Activated CD4-positive, alpha-beta T cell treated with anti-CD3 and anti-CD28 coated beads, Interleukin-2, amount 10 ng/mL, durations not matched to agents 7 days and 5 days (primary cell): Measurements from ENCODE around the gene SHISA2. TPM values are rescaled to one million over a fixed set of nuclear protein-coding genes. Genes with fewer than 3 reads are reported as not detected.

Experiments used
- CTCF ChIA-PET: fragments of 350-600 bp; sonication (Branson Sonifier 250); formaldehyde crosslinking; loops from one replicate; lab custom pipeline; 2021; ENCODE audit warnings: antibody characterized with exemption; lab: Charles Lee
- POLR2A ChIA-PET: fragments of 350-600 bp; sonication (Branson Sonifier 250); formaldehyde crosslinking; loops from one replicate; lab custom pipeline; 2021; ENCODE audit warnings: antibody characterized with exemption; lab: Charles Lee
- DNase-seq: peaks from one replicate; pipeline ENCODE4 v3.0.0-alpha.2; 2020
- H3K27ac Mint-ChIP-seq: one replicate; pipeline ENCODE4 v1.8.0; 2021; ENCODE audit warnings: mild to moderate bottlenecking, moderate library complexity, mixed read lengths
- H3K27me3 Mint-ChIP-seq: one replicate; pipeline ENCODE4 v1.8.0; 2021; ENCODE audit warnings: mixed read lengths
- H3K36me3 Mint-ChIP-seq: one replicate; pipeline ENCODE4 v1.8.0; 2021; ENCODE audit warnings: low read depth, mixed read lengths
- H3K4me1 Mint-ChIP-seq: one replicate; pipeline ENCODE4 v1.8.0; 2021; ENCODE audit warnings: mixed read lengths
- H3K4me3 Mint-ChIP-seq: one replicate; pipeline ENCODE4 v1.8.0; 2021; ENCODE audit warnings: mild to moderate bottlenecking, moderate library complexity, mixed read lengths
- H3K9me3 Mint-ChIP-seq: one replicate; pipeline ENCODE4 v1.8.0; 2021; ENCODE audit warnings: mixed read lengths
- total RNA-seq, 2 experiments: library from RNA; stranded (reverse); gene quantifications; one replicate each; pipeline ENCODE4 v1.2.3, GENCODE V29; 2021

Gene SHISA2
- total RNA-seq, 2 experiments from 2014 or later: 0.32 to 0.35 TPM

GRCh38 chr13:26011208-26011573 is 40.6 kb downstream of the SHISA2 start:
- H3K9me3 Mint-ChIP-seq: no peaks in the 10 kb centered on the region
- no peak overlapping the region for H3K4me3 Mint-ChIP-seq
- no peaks in the 10 kb centered on the region for H3K27me3 Mint-ChIP-seq
- H3K27ac Mint-ChIP-seq: no peak overlapping the region
- DNase-seq: no peak
- H3K4me1 Mint-ChIP-seq: peaks cover 10% of the 10 kb centered on the region
- ChIA-PET POLR2A (no interaction called here), CTCF (interaction anchor here (0.8 to 1.3 kb wide), 2 partner anchors 9 to 138 kb away, joined by 3 read pairs; no protein-coding TSS in a partner anchor)
- no peaks in the 10 kb centered on the region for H3K36me3 Mint-ChIP-seq

DNA sequence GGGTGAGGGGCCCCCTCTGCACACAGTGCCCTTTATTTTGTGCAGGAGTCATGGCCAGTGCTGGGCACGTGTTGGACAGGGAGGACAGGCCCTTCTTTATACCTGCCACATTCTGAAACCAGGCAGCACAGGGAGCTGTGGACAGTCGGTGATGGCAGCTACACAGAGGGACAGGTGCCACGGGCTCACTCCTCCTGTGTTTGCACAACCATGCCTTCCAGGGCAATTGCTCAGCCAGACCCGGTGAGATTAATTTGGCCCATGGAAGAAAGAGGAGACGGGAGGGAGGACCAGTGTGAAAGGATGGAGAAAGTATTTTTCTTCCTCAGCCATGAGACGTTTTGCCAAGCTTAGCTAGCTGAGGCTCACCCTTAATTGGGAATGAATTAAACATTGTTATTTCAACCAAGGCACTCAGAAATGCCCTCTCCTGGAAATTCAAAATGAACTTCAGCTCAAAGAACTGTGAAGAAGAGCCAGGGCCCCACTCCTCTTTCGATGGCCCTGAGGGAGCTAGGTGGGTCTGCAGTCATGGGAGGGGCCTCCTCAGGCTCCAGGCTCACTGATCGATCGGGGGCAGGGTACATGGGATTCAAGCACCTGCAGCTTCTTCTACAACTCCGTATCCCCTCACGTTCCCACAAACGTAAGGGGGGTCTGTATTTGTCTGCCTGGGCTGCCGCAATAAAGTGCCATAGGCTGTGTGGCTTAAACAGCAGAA is 41.2 kb downstream of the SHISA2 start:
- Mint-ChIP-seq H3K4me1 (peaks cover 10% of the 10 kb centered on the region), H3K9me3 (no peaks in the 10 kb centered on the region), H3K4me3 (no peak overlapping the region), H3K27me3 (no peaks in the 10 kb centered on the region), H3K36me3 (no peaks in the 10 kb centered on the region), H3K27ac (no peak overlapping the region)
- CTCF ChIA-PET: interaction anchor here (0.8 to 1.3 kb wide), 2 partner anchors 8 to 138 kb away, joined by 3 read pairs; no protein-coding TSS in a partner anchor
- no peak for DNase-seq
- POLR2A ChIA-PET: no interaction called here

DNA sequence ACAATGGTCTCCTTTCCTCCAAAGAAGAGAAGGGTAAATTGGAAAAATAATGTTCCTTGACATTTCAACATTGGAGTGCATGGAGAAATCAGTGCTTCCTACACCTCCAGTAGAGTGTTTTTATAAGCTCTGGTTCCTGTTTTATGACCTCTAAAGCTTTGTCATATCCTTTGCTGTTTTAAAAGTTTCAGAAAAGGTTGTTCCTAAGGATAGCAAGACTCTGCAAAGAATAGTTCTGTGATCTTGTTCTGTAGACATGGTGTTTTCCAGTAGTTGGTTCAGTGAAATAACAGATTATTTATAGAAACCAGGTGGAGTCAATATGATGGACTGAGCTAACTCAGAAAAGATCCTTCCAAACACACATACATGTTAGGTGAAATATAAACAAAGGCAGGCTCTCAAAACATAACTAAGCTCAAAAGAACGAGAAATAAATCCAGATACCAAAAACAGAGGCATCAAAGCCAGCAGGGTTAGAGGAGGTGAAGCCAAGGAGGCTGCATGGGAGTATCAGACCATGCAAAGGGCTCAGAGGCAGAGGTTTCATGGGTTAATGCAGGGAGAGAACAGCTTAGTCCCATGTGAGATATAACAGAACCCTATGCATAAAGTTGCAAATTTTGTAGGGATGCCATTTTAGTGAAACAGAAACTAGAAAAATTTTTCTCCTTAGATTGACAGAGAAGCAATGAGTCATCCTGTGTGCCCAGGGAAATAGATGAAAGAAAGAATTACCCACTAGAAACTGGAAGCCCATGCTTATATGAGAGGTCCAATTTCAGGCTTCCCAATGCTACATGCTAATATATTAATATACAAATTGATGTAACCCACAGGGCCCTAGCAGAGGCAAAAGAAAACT is 44.3 kb downstream of the SHISA2 start:
- Mint-ChIP-seq H3K9me3 (peaks cover 8% of the 10 kb centered on the region), H3K4me3 (no peak overlapping the region), H3K27ac (no peak overlapping the region), H3K4me1 (peaks cover 10% of the 10 kb centered on the region), H3K27me3 (peaks cover 3% of the 10 kb centered on the region), H3K36me3 (peaks cover 6% of the 10 kb centered on the region)
- POLR2A ChIA-PET: no interaction called here
- CTCF ChIA-PET: interaction anchor here (0.6 to 0.9 kb wide), 3 partner anchors 10 to 867 kb away, joined by 3 read pairs; no protein-coding TSS in a partner anchor
- DNase-seq: no peak

Other genes with a start within 250 kb of the SHISA2 start
- gene RNF6, start 170.3 kb upstream of the SHISA2 start, total RNA-seq: 10 to 100 TPM; 38.7 to 46.0 TPM
- 10 to 100 TPM; 14.1 to 15.5 TPM for gene CDK8, start 202.1 kb upstream of the SHISA2 start, total RNA-seq